PFSK-1 (cell line): ENCODE results near the gene TCIRG1.
A peak's percentile ranks its signal among the peaks of the same experiment; 100 is the strongest.

ENCODE experiments used
- FOXP2 ChIP-seq: optimal IDR thresholded peaks from 2 replicates; pipeline ENCODE3; 2011; ENCODE audit warnings: borderline replicate concordance, control low read depth, inconsistent platforms; ENCODE audit not compliant: insufficient read depth; ENCODE audit errors: extremely low read length, extremely low read depth
- POLR2AphosphoS5 ChIP-seq: IDR thresholded peaks from 2 replicates; pipeline ENCODE4 v1.6.1; 2012; ENCODE audit warnings: low read depth, mild to moderate bottlenecking, control low read depth, low read length, moderate library complexity
- SIN3A ChIP-seq: IDR thresholded peaks from 2 replicates; pipeline ENCODE4 v1.6.1; 2012; ENCODE audit warnings: mild to moderate bottlenecking, low read length, moderate library complexity, borderline replicate concordance; ENCODE audit not compliant: insufficient read depth
- TAF1 ChIP-seq: IDR thresholded peaks from 2 replicates; pipeline ENCODE4 v1.6.1; 2012; ENCODE audit warnings: low read length, control low read depth, borderline replicate concordance; ENCODE audit not compliant: insufficient read depth
- TF ChIP-seq, protein P1 (sequence below), 2 experiments: IDR thresholded peaks; 2 replicates each; pipeline versions ENCODE4 v1.6.1 to v1.8.0; 2011 to 2012; ENCODE audit warnings: low read depth in 2 of 2, low read length in 2 of 2, control low read depth in 1 of 2, inconsistent platforms in 1 of 2, mild to moderate bottlenecking in 1 of 2, moderate library complexity in 1 of 2; ENCODE audit not compliant: insufficient read depth in 1 of 2

TCIRG1 gene

DNA sequence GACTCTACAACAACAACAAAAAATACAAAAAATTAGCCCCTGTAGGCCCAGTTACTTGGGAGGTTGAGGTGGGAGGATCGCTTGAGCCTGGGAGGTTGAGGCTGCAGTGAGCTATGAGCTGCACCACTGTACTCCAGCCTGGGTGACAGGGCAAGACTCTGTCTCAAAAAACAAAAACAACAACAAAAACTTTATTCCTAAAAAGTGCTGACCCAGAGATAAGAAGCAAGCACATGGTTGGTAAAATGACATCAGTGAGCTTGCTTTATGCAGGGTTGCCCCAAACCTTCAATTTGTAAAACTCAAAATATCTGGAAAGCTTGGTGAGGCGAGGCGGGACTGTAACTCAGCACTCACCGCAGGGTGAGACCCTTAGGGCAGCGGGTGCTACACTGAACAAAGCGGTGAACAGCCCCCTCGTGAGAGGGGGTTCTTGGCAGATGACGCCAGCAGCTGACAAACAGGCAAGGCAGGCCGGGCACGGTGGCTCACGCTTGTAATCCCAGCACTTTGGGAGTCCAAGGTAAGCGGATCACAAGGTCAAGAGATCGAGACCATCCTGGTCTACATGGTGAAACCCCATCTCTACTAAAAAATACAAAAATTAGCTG, 3.5 kb upstream of the TCIRG1 start:
- no peak for TF ChIP-seq TAF1
- TF ChIP-seq FOXP2, result no peak
- TF ChIP-seq POLR2AphosphoS5, result no peak
- TF ChIP-seq, protein P1, sequence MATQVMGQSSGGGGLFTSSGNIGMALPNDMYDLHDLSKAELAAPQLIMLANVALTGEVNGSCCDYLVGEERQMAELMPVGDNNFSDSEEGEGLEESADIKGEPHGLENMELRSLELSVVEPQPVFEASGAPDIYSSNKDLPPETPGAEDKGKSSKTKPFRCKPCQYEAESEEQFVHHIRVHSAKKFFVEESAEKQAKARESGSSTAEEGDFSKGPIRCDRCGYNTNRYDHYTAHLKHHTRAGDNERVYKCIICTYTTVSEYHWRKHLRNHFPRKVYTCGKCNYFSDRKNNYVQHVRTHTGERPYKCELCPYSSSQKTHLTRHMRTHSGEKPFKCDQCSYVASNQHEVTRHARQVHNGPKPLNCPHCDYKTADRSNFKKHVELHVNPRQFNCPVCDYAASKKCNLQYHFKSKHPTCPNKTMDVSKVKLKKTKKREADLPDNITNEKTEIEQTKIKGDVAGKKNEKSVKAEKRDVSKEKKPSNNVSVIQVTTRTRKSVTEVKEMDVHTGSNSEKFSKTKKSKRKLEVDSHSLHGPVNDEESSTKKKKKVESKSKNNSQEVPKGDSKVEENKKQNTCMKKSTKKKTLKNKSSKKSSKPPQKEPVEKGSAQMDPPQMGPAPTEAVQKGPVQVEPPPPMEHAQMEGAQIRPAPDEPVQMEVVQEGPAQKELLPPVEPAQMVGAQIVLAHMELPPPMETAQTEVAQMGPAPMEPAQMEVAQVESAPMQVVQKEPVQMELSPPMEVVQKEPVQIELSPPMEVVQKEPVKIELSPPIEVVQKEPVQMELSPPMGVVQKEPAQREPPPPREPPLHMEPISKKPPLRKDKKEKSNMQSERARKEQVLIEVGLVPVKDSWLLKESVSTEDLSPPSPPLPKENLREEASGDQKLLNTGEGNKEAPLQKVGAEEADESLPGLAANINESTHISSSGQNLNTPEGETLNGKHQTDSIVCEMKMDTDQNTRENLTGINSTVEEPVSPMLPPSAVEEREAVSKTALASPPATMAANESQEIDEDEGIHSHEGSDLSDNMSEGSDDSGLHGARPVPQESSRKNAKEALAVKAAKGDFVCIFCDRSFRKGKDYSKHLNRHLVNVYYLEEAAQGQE (IDR thresholded peaks at IDR 0.05; ENCODE audit: insufficient read depth in 1 of 2, low read depth in 2 of 2, low read length in 2 of 2), result no peak
- no peak for TF ChIP-seq SIN3A

DNA sequence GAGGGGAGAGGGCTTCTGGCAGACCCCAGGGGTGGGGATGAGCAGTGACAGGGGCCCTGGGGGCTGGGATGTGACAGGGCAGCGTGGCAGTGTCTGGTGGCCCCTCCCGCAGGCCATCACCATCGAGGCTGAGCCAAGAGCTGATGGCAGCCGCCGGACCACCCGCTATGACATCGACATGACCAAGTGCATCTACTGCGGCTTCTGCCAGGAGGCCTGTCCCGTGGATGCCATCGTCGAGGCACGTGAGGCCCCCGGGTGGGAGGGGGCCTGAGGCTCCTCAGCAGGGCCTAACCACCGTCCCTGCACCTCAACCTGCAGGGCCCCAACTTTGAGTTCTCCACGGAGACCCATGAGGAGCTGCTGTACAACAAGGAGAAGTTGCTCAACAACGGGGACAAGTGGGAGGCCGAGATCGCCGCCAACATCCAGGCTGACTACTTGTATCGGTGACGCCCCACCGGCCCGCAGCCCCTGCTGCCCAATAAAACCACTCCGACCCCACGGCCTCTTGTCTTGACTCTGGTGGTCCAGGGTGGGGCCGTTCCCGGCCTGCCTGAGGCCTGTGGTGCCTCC, 2.6 kb upstream of the TCIRG1 start:
- no peak for TF ChIP-seq TAF1
- no peak for TF ChIP-seq FOXP2

DNA sequence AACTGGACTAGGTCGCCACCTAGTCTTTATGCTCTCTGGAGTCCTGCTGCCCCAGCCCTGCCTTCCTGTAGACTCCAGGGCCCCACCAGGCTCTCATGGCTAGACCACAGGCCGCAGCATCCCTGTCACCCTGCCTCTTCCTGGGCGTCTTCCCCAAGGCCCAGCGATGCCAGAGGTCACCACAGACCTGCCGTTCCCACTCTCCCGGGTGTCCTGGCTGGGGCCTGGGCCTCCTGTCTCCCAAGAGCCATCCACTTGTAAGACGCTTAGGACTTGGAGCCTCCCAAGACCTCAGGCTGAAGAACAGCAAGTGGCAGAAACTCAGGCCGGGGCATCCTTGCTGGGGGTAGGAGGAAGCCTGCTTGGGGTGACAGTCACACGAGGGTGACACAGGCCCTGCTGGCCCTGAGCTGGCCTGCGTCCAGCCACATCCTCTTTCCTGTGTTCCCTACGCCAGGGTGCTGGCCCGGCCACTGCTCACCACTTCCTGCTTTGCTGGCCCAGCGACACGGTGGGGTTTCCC, 2.0 kb upstream of the TCIRG1 start:
- TF ChIP-seq, protein P1 (IDR thresholded peaks at IDR 0.05; ENCODE audit: insufficient read depth in 1 of 2, low read depth in 2 of 2, low read length in 2 of 2), result no peak
- TF ChIP-seq POLR2AphosphoS5, result peak; percentile 49

DNA sequence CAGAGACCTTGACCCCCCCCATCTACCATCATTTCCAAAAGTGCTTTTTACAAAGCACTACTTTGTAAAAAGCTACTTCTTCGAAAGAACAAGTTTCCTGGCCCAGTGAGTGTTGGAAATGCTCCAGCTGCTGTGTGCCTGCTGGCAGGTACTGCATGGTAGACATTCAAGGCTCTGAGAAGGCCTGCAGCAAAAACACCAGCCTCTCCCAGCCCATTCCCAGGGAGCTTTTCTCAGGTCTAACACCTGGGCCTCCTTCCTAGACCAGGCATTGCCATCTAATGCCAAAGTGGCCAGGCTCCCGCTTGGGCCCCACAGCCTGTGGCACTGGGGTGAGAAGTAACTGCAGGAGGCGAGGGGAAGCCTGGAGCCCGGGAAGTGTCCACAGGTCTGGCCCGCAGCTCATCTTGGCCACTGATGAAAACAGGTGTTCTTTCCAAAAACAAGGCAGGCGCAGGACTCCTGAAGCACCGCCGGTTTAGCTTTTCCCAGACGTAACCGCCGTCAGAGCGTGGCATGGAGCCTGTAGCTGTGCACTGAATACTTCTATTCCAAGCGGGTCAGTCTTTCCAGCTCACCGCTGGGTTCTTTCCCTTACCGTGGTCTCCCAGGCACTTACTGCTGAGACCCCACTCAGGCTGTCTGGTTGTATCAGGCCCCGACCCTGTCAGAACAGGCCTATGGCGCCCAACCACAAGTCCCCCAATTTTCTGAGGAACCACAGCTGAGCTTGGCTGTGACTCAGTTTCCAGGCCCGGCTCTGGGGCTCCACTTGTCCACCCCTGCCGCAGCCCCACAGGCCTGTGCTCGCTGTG, 1.2 kb upstream of the TCIRG1 start:
- TF ChIP-seq, protein P1 (IDR thresholded peaks at IDR 0.05; ENCODE audit: insufficient read depth in 1 of 2, low read depth in 2 of 2, low read length in 2 of 2), result no peak
- TF ChIP-seq TAF1 (no peak), FOXP2 (no peak), POLR2AphosphoS5 (no peak), SIN3A (no peak)

DNA sequence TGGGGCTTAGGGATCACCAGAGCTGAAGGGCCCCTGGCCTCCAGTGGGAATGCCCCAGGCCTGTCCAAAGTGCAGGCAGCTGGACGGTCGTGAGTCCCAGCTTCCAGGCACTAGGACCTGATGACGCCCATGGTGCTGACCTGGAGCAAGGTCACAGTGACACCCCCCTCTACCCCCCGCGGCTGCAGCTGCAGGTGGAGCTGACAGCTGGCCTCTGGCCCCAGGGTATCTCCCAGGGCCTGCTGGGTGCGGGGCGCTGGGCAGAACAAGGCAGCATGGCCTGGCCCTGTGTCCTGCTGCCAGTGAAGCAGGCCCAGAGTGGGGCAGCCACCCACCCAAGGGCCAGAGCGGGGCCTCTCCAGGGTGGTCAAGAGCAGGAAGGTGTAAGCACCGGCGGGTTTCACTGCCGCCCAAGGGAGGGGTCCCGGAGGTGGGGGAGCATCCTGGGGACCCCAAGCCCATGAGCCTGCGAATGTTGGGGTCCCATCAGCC, 553 bp upstream of the TCIRG1 start:
- TF ChIP-seq FOXP2 (peak; percentile 25), POLR2AphosphoS5 (no peak), SIN3A (no peak), TAF1 (no peak)

DNA sequence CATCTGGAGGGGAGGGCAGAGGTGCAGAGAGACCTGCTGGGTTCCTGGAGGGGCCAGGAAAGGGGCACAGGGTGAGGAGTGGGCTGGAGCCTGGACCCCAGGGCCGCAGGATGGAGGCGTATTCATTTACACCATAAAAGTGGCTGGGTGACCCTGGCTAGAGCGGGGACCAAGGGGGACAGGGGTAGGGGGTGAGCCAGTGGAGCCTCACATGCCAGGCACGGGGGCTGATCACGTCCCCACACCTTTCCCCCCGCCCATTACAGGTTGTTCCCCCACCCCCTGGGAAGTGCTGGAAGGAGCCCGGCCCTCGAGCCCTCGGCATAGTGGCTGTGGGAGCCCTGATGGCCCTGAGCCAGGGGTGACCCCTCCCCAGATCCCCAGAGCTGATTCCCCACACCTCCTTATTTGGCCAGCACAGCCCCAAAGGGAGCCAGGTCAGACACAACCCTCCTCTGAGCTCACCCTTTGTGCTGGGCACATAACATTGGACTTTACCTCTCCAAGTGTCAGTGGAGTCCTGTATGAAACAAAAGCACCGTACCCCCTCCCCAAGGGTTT, 781 bp downstream of the TCIRG1 start:
- no peak for TF ChIP-seq SIN3A
- TF ChIP-seq TAF1, result no peak
- TF ChIP-seq, protein P1 (IDR thresholded peaks at IDR 0.05; ENCODE audit: insufficient read depth in 1 of 2, low read depth in 2 of 2, low read length in 2 of 2), result no peak
- TF ChIP-seq FOXP2, result no peak
- TF ChIP-seq POLR2AphosphoS5, result no peak
